Mucosa of descending colon (tissue), 3 donors: ENCODE results near the gene NFIA. TPM values are rescaled to one million over a fixed set of nuclear protein-coding genes. Genes with fewer than 3 reads are reported as not detected.

Experiments used
- ATAC-seq: fragments of 200-7000 bp; cut with Tn5 transposase; one replicate; pipeline ENCODE4 v1.9.1; 2020; ENCODE audit warnings: mild to moderate bottlenecking, moderate library complexity
- DNase-seq, 3 donors: peaks; one replicate each; pipeline ENCODE4 v3.0.0-alpha.2; 2020
- H3K36me3 ChIP-seq: fragments of 200-600 bp; one replicate; pipeline ENCODE4 v1.8.0; 2021; ENCODE audit warnings: low read depth, mild to moderate bottlenecking
- H3K4me1 ChIP-seq: fragments of 200-600 bp; one replicate; pipeline ENCODE4 v1.8.0; 2021; ENCODE audit warnings: low read depth, mild to moderate bottlenecking
- H3K4me3 ChIP-seq: fragments of 200-600 bp; one replicate; pipeline ENCODE4 v1.8.0; 2021; ENCODE audit warnings: mild to moderate bottlenecking
- H3K9me3 ChIP-seq: fragments of 200-600 bp; one replicate; pipeline ENCODE4 v1.8.0; 2021; ENCODE audit warnings: mild to moderate bottlenecking
- intact Hi-C, 2 donors: fragments of 100-400 bp; cut with DNase I in 1 of 2; cut with micrococcal nuclease in 1 of 2; formaldehyde crosslinking; loops; one replicate each; pipeline versions ENCODE4 v1.11.0 to v1.11.1; 2022; cut with DNase I, micrococcal nuclease
- total RNA-seq, 3 donors: library from RNA; stranded (reverse); fragmentation: NEBNext Ultra II Directional in 2 of 3; extraction: Animal tissue kit (Norgen Biotek cat#: 25700) in 2 of 3; gene quantifications; one replicate each; pipeline versions ENCODE4 v1.2.1 to v1.2.4, GENCODE V29; 2021 to 2023
- TF ChIP-seq, protein P1 (sequence below): fragments of 200-600 bp; IDR thresholded peaks from one replicate; pipeline ENCODE4 v1.8.0; 2022; ENCODE audit warnings: antibody characterized with exemption, mild to moderate bottlenecking
- donor health status: DM: no; HTN: no; CAD: no; lungs with moderate emphysema.
- donor health status: DM: no; HTN: no; CAD: no.
- donor health status: DM: no; HTN: yes; CAD: no.

NFIA gene
- total RNA-seq, 3 donors from 2014 or later = 46.4 to 145 (median 51.1) TPM

DNA sequence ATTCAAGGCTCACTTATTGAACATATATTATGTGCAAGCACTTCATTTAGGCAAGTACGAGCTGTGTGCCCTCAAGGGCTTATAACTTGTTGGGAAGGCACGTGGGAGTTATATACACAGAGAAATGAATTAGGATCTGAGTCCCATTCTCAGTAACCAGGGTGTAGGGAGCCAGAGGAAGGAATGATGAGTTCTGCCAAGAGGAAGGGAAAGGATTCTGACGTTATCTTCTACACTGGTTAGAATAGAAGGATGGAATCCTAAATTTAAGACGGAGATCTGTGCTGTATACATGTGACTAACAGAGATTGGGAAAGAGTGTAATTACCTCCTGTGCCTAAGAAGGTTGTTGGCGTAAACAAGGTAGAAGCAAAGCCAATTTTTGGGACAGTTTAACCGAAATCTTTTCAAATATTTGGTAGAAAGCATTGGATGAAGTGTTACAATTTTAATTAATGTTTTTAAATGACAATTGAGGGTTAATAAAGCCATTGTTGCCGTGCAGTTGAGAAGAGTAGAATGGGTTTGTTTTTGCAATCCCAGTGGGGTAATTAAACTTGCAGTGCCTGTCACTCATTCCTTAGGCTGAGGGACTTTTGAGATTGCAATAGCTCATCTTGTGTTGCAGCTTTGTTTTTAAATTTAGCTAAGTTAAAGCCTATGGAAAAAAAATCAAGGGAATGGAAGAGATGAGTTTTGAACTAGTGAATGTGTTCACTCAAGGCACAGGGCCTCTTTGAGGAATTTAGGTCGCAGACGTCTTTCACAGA lies 177.2 kb downstream of the NFIA start:
- H3K4me3 ChIP-seq = no peak overlapping the region
- TF ChIP-seq, protein P1, sequence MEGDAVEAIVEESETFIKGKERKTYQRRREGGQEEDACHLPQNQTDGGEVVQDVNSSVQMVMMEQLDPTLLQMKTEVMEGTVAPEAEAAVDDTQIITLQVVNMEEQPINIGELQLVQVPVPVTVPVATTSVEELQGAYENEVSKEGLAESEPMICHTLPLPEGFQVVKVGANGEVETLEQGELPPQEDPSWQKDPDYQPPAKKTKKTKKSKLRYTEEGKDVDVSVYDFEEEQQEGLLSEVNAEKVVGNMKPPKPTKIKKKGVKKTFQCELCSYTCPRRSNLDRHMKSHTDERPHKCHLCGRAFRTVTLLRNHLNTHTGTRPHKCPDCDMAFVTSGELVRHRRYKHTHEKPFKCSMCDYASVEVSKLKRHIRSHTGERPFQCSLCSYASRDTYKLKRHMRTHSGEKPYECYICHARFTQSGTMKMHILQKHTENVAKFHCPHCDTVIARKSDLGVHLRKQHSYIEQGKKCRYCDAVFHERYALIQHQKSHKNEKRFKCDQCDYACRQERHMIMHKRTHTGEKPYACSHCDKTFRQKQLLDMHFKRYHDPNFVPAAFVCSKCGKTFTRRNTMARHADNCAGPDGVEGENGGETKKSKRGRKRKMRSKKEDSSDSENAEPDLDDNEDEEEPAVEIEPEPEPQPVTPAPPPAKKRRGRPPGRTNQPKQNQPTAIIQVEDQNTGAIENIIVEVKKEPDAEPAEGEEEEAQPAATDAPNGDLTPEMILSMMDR = no peak
- ATAC-seq (peak; percentile 28), DNase-seq (no peak)
- H3K4me1 ChIP-seq = peaks cover 5% of the 10 kb centered on the region
- no peaks in the 10 kb centered on the region for H3K36me3 ChIP-seq
- intact Hi-C loops = no loop called here
- no peaks in the 10 kb centered on the region for H3K9me3 ChIP-seq

DNA sequence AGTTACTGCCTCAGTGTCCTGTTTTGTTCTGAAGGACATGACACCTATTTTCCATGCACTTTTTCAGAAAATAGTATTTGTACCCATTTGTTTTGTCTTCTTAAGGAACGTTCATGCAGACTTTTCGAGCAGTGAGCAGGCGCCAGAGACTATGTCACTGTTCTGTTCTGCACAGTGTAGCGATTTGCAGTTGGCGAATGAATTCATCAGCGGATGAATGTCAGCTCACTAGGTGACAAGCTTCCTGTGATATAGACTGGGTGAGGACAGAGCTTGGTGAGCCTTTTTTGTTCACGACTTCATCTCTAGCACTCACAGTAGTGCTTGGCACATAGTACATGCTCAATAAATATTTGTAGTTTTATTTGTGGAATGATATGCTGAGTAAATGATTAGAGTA lies 177.8 kb downstream of the NFIA start:
- intact Hi-C loops = no loop called here
- ATAC-seq (no peak), DNase-seq (no peak)
- no peak overlapping the region for H3K4me3 ChIP-seq
- TF ChIP-seq, protein P1 = no peak
- H3K36me3 ChIP-seq = no peaks in the 10 kb centered on the region
- no peaks in the 10 kb centered on the region for H3K9me3 ChIP-seq
- H3K4me1 ChIP-seq = no peaks in the 10 kb centered on the region

DNA sequence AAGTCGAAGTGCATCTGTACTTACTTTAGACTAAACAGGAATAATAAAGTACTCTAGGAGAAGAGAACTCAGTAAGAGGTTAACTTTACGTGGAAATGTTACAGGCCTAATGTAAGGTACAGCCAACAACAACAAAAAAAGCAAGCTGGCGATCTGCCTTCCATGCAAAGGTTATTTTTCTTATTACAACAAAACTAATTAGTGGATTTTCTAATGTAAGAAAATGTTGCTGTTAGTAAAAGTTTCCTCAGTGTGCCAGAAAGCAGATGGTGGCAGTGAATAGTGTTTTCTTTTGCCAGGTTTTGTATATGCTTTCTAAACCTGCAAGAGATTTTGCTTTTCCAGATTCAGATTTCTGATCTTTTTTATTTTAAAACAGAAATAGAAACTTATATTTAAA lies 179.2 kb downstream of the NFIA start:
- no peaks in the 10 kb centered on the region for H3K9me3 ChIP-seq
- intact Hi-C loops = no loop called here
- no peaks in the 10 kb centered on the region for H3K36me3 ChIP-seq
- H3K4me3 ChIP-seq = no peak overlapping the region
- DNase-seq = no peak
- H3K4me1 ChIP-seq = no peaks in the 10 kb centered on the region
- TF ChIP-seq, protein P1 = no peak
- no peak for ATAC-seq

DNA sequence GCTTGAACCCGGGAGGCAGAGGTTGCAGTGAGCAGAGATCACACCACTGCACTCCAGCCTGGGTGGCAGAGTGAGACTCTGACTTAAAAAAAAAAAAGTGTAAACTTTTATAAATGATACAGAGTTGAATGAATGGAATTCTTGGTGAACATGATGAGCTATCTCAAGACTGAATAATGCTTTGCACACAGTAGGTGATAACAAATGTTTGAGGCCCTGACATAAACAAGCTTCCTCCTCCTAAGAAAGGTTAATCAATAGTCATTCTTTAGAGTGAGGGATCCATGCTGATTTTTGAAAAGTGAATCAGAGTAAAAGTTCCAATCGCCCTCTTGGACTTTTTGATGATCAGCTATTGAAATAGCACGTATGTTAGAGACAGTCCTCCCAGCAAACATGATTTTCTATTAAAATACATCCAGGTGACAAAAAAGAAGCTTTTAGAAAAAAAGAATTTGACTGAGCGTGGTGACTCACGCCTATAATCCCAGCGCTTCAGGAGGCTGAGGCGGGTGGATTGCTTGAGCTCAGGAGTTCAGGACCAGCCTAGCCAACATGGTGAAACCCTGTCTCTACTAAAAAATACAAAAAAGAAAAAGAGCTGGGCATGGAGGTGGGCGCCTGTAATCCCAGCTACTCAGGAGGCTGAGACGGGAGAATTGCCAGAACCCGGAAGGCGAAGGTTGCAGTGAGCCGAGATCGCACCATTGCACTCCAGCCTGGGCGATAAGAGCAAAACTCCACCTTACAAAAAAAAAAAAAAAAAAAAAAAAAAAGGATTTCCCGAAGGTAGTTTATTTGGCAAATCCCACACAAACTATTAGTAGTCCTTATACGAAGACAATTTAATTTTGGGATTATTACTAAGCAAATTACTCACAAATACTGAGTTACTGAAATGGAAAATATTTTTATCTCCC lies 181.8 kb downstream of the NFIA start:
- intact Hi-C loops = no loop called here
- H3K9me3 ChIP-seq = no peaks in the 10 kb centered on the region
- no peaks in the 10 kb centered on the region for H3K4me1 ChIP-seq
- H3K36me3 ChIP-seq = no peaks in the 10 kb centered on the region
- TF ChIP-seq, protein P1 = no peak
- ATAC-seq (no peak), DNase-seq (no peak)
- H3K4me3 ChIP-seq = no peak overlapping the region

DNA sequence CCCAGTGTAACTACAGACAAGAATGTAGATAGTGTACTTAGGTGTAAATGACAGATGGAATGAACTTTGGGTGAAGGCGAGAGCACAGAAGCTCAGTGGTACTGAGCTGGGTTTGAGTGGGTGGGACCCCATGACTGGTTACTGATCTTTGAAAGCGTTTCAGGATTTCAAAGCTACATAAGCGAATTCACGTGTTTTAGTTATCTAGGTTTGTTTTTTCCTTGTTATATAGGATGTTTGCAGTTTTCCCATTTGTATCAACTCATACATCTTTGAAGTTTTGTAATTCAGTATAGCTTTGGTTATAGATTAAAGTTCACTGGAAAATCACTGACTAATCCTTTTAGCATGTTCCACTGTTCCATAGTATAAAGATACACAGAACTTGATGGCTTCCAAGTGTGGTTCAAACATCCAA lies 182.5 kb downstream of the NFIA start:
- no peak for DNase-seq
- intact Hi-C loops = no loop called here

More for the DNA sequence above, 182.5 kb downstream of the NFIA start:
- no peaks in the 10 kb centered on the region for H3K9me3 ChIP-seq
- no peaks in the 10 kb centered on the region for H3K4me1 ChIP-seq
- H3K36me3 ChIP-seq = no peaks in the 10 kb centered on the region
- no peak for ATAC-seq
- TF ChIP-seq, protein P1 = no peak
- H3K4me3 ChIP-seq = no peak overlapping the region
